Measurements from ENCODE around the gene PSD2. TPM values are rescaled to one million over a fixed set of nuclear protein-coding genes. Genes with fewer than 3 reads are reported as not detected.

PSD2 gene
- total RNA-seq, 1 donor from 2014 or later = 0.14 TPM

DNA sequence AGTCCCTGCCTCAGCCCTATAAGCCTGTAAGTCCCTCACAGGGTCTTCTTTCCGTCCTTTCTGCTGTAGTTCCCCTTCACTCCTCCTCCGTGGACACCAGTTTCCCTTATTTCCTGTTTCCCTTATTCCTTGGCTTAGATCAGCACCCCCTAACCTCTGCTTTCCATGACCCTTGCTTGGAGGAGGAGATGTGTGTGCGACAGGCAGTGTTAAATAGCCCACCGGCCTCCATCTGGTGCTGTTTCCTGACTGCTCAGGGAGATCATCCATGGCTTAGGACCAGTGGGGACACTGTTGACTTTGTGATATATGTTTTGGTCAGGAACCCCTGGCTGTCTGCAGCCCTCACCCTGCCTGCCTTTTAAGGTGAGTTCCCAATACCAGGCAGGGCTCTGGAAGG is 34.1 kb upstream of the PSD2 start:
- TF ChIP-seq, protein P1, sequence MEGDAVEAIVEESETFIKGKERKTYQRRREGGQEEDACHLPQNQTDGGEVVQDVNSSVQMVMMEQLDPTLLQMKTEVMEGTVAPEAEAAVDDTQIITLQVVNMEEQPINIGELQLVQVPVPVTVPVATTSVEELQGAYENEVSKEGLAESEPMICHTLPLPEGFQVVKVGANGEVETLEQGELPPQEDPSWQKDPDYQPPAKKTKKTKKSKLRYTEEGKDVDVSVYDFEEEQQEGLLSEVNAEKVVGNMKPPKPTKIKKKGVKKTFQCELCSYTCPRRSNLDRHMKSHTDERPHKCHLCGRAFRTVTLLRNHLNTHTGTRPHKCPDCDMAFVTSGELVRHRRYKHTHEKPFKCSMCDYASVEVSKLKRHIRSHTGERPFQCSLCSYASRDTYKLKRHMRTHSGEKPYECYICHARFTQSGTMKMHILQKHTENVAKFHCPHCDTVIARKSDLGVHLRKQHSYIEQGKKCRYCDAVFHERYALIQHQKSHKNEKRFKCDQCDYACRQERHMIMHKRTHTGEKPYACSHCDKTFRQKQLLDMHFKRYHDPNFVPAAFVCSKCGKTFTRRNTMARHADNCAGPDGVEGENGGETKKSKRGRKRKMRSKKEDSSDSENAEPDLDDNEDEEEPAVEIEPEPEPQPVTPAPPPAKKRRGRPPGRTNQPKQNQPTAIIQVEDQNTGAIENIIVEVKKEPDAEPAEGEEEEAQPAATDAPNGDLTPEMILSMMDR (IDR thresholded peaks at IDR 0.05; ENCODE audit: unreplicated experiment) = no peak
- H3K4me3 Mint-ChIP-seq (ENCODE audit: low read depth) = no peak overlapping the region
- H3K27me3 Mint-ChIP-seq = peaks cover 64% of the 10 kb centered on the region
- peaks cover 29% of the 10 kb centered on the region for H3K4me1 Mint-ChIP-seq (ENCODE audit: low read depth)
- no peak for DNase-seq (ENCODE audit: low spot score, unreplicated experiment)
- no peaks in the 10 kb centered on the region for H3K9me3 Mint-ChIP-seq (ENCODE audit: low read depth)
- H3K27ac Mint-ChIP-seq = peak overlapping the region; percentile 57
- no peaks in the 10 kb centered on the region for H3K36me3 Mint-ChIP-seq (ENCODE audit: insufficient read depth)

DNA sequence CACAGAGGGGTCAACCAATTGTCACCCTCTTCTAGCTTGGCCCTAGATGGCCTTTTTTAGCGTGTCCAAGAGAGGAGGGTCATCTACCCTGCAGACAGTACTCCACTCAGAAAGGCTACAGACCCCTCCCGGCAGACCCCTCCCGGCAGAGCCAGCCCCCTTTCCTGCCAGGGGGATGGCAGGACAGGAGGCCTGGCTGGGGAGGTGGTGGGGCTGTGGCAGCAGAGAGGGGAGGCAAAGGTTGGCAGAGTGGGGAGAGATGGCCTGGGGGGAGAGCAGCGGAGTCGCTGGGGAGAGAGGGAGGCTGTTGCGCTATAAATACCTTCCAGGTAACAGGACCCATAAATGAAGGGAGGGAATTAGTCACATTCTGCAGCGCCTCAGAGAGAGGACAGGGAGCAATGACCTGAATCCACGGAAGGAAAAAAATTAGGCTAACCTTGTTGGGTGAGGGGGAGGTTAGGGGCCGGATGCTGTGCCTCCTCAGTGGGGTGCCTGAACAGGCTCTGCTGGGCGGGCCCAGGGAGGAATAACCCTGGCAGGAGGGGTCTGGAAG is 32.9 kb upstream of the PSD2 start:
- Mint-ChIP-seq H3K27ac (no peak overlapping the region), H3K27me3 (peaks cover 53% of the 10 kb centered on the region), H3K4me1 (ENCODE audit: low read depth) (peaks cover 29% of the 10 kb centered on the region), H3K4me3 (ENCODE audit: low read depth) (no peak overlapping the region), H3K9me3 (ENCODE audit: low read depth) (no peaks in the 10 kb centered on the region), H3K36me3 (ENCODE audit: insufficient read depth) (no peaks in the 10 kb centered on the region)
- DNase-seq (ENCODE audit: low spot score, unreplicated experiment) = no peak
- TF ChIP-seq, protein P1 (IDR thresholded peaks at IDR 0.05; ENCODE audit: unreplicated experiment) = no peak

DNA sequence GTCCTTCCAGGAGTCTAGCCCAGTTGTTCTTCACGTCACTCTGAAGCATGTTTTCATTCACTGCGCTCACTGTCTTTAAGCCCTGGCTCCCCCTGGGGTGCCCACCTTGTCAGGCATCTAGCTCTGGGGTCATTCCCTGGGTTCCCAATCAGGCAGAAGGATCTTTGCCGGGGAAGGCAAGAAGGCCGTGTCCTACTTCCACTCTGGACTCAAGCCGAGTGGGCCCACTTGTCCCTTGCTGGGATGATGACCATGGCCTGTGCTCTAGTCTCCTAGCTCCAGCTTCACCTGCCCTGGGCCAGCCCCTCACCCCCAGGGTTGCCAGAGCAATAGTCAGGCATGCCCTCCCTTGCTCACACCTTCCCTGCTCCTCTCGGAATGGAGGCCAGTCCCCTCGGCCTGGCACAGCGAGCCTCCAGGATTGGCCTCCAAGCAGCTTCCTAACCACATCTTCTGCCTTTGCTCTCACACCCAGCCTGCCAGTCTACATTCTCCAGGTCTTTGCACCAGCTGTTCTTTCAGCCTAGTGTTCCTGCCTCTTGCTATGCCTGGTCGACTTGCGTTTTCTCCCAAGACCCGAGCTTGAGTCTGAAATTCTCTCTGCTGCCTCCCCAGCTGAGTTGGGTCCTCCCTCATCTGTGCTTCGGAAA is 32.2 kb upstream of the PSD2 start:
- no peaks in the 10 kb centered on the region for H3K36me3 Mint-ChIP-seq (ENCODE audit: insufficient read depth)
- peaks cover 46% of the 10 kb centered on the region for H3K27me3 Mint-ChIP-seq
- H3K9me3 Mint-ChIP-seq (ENCODE audit: low read depth) = no peaks in the 10 kb centered on the region
- H3K4me1 Mint-ChIP-seq (ENCODE audit: low read depth) = peaks cover 25% of the 10 kb centered on the region
- H3K27ac Mint-ChIP-seq = no peak overlapping the region
- TF ChIP-seq, protein P1 (IDR thresholded peaks at IDR 0.05; ENCODE audit: unreplicated experiment) = no peak
- DNase-seq (ENCODE audit: low spot score, unreplicated experiment) = no peak
- H3K4me3 Mint-ChIP-seq (ENCODE audit: low read depth) = no peak overlapping the region

DNA sequence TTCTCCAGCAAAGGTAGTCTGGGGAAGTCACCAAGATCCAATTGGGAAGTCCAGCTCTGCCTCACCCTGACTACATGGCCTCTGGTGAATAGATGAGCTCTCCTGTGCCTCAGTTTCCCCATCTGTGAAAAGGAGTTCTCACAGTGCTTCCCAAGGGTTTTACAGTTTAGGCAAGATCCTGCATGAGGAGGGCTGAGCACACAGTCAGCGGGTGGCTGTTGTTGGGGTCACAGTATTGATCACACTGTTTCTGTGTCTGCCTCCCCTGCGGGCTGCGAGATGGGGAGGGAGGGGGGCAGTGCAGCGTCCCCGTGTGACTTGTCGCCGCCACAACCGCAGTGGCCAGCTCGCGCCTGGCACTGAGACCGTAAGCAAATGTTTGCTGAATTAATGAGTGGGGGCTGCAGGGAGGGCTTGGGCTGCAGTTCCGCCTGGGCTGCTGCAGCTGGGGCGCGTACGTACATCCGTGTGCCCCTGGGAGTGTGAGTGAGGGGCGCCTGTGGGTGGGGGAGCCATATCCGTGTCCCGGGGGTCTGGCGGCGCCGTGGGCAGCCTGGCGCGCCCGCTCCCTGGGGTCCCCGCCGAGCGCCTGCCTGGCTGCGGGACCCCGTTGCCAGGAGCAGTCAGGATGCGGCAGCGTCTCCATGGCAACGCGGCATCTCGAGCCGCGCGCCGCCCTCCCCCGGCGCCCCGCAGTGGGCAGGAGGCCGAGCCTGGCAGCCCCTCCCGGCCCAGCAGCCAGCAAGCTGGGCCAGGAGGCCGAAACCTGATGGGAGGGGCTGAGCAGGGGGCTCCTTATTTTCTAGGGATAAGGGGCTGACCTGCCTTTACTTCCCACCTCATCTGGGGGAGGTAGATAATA is 31.4 kb upstream of the PSD2 start:
- TF ChIP-seq, protein P1 (IDR thresholded peaks at IDR 0.05; ENCODE audit: unreplicated experiment) = no peak
- no peak overlapping the region for H3K27ac Mint-ChIP-seq
- no peak for DNase-seq (ENCODE audit: low spot score, unreplicated experiment)
- no peaks in the 10 kb centered on the region for H3K9me3 Mint-ChIP-seq (ENCODE audit: low read depth)
- peaks cover 44% of the 10 kb centered on the region for H3K27me3 Mint-ChIP-seq
- H3K4me1 Mint-ChIP-seq (ENCODE audit: low read depth) = peaks cover 20% of the 10 kb centered on the region
- no peak overlapping the region for H3K4me3 Mint-ChIP-seq (ENCODE audit: low read depth)
- no peaks in the 10 kb centered on the region for H3K36me3 Mint-ChIP-seq (ENCODE audit: insufficient read depth)

DNA sequence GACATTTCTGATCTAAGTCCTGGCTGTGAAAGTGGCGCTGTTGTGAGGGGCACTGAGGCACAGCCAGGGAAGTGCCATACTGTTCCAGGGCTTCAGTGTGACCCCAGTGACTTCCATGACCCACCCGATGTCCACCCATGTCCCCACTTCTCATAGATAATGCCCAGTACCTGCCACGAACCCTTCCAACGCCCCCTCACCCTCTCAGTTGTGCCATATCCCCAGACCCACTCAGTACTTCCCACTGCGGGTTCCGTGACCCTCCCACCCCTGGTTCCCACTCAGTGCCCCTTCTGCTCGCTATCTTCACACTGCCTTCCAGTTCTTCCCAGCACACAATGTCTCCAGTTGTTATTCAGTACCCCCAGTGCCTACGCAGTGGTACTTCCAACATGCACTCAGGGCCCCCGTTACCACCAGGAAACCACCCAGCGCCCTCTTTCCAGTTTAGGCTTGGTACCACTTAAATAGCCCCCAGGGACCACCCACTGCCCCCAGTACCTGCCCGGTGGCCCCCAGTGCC is 30.7 kb upstream of the PSD2 start:
- no peak overlapping the region for H3K27ac Mint-ChIP-seq
- H3K4me3 Mint-ChIP-seq (ENCODE audit: low read depth) = peak overlapping the region; percentile 60
- TF ChIP-seq, protein P1 (IDR thresholded peaks at IDR 0.05; ENCODE audit: unreplicated experiment) = no peak
- no peaks in the 10 kb centered on the region for H3K9me3 Mint-ChIP-seq (ENCODE audit: low read depth)
- H3K4me1 Mint-ChIP-seq (ENCODE audit: low read depth) = peaks cover 16% of the 10 kb centered on the region
- DNase-seq (ENCODE audit: low spot score, unreplicated experiment) = no peak
- no peaks in the 10 kb centered on the region for H3K36me3 Mint-ChIP-seq (ENCODE audit: insufficient read depth)
- peaks cover 40% of the 10 kb centered on the region for H3K27me3 Mint-ChIP-seq
